Measurements from ENCODE around the gene PTPRK. TPM values are rescaled to one million over a fixed set of nuclear protein-coding genes. Genes with fewer than 3 reads are reported as not detected.
A peak's percentile ranks its signal among the peaks of the same experiment; 100 is the strongest.

The PTPRK gene
- total and polyA plus RNA-seq, 7 donors = 6.0 to 51.3 (median 46.7) TPM

DNA sequence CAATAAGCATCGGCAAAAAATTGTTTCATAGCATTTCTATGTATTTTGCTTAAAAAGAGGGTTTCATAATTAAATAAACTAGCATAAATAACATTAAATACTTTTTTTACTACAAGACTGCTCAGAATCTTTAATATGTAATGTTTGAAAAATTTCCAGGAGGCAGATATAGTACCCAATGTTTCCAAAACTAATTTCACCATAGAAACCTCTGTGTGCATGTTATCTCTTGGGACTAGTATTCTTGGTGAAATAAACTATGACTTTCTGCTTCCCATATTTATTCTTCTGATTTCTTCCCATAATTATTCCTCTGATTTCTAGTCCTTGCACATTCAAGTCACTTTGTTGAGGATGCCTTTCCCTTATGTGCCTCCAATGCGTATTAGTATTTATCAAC lies 94.5 kb downstream of the PTPRK start:
- Histone ChIP-seq H3K36me3 (no peaks in the 10 kb centered on the region), H3K4me1 (peaks cover 0 to 20% (median 11%) of the 10 kb centered on the region in 4 donors), H3K9me3 (no peaks in the 10 kb centered on the region), H3K27me3 (no peaks in the 10 kb centered on the region), H3K27ac (no peak overlapping the region), H3K4me3 (no peak overlapping the region)
- DNase-seq = no peak
- 87 to 94% methylated on average over 2 of the region's 2 CpGs for WGBS, 2 donors
- TF ChIP-seq POLR2A (IDR thresholded peaks at IDR 0.05) (no peak), EP300 (IDR thresholded peaks at IDR 0.05) (no peak), POLR2AphosphoS5 (IDR thresholded peaks at IDR 0.05) (no peak)
- TF ChIP-seq, protein P1, sequence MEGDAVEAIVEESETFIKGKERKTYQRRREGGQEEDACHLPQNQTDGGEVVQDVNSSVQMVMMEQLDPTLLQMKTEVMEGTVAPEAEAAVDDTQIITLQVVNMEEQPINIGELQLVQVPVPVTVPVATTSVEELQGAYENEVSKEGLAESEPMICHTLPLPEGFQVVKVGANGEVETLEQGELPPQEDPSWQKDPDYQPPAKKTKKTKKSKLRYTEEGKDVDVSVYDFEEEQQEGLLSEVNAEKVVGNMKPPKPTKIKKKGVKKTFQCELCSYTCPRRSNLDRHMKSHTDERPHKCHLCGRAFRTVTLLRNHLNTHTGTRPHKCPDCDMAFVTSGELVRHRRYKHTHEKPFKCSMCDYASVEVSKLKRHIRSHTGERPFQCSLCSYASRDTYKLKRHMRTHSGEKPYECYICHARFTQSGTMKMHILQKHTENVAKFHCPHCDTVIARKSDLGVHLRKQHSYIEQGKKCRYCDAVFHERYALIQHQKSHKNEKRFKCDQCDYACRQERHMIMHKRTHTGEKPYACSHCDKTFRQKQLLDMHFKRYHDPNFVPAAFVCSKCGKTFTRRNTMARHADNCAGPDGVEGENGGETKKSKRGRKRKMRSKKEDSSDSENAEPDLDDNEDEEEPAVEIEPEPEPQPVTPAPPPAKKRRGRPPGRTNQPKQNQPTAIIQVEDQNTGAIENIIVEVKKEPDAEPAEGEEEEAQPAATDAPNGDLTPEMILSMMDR (IDR thresholded peaks at IDR 0.05) = no peak
- intact Hi-C loops (cut with DNase I) = no loop called here

DNA sequence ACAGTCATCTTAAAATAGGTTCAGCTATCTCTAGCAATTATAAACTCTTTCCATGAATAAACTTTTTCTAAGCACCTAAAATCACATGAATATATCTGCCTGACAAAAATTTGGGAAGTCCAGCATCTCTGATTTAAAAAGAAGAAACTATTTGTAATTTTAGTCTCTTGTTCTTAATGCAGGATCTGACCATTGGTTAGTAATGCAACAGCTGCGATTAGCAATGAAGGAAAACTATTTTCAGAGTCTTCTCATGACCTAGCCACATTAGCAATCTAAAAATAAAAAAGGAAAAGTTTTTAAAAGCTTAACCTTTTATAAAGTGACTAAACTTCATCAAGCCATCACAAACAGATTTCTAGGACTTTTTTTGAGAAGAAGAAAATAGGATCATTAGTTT lies 97.5 kb downstream of the PTPRK start:
- DNase-seq = no peak
- Histone ChIP-seq H3K9me3 (peaks cover 0 to 3% (median 0%) of the 10 kb centered on the region in 4 donors), H3K4me3 (no peak overlapping the region), H3K27me3 (no peaks in the 10 kb centered on the region), H3K4me1 (peaks cover 0 to 28% (median 14%) of the 10 kb centered on the region in 4 donors), H3K27ac (no peak overlapping the region), H3K36me3 (no peaks in the 10 kb centered on the region)
- intact Hi-C loops (cut with DNase I) = no loop called here
- WGBS, 2 donors = 91 to 94% methylated on average over 1 of the region's 1 CpG
- no peak for TF ChIP-seq POLR2A (IDR thresholded peaks at IDR 0.05)
- TF ChIP-seq, protein P1 (IDR thresholded peaks at IDR 0.05) = no peak
- TF ChIP-seq EP300 (IDR thresholded peaks at IDR 0.05) = no peak
- TF ChIP-seq POLR2AphosphoS5 (IDR thresholded peaks at IDR 0.05) = no peak

DNA sequence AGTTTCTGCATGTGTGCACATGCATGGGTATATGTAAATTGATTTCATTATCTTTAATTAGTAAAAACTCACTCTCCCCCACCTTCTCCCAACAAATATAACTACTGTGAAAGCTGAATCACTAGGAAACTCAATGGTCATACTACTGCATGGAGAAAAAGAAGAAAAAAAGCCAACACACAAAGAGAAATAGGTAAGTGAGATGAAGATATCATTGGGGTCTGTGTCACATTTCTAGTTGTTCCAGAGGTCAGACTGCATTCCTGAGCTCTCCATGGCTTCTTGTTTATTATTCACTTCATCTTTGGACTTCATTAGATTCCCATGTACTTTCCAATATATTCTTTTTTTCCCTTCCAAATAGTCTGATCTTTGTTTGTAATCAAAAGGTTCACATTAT lies 98.2 kb downstream of the PTPRK start:
- no peaks in the 10 kb centered on the region for H3K36me3 ChIP-seq
- no peak for DNase-seq
- no peak overlapping the region for H3K27ac ChIP-seq
- no peak overlapping the region for H3K4me3 ChIP-seq
- TF ChIP-seq POLR2A (IDR thresholded peaks at IDR 0.05) = no peak
- TF ChIP-seq EP300 (IDR thresholded peaks at IDR 0.05) = no peak
- TF ChIP-seq POLR2AphosphoS5 (IDR thresholded peaks at IDR 0.05) = no peak
- TF ChIP-seq, protein P1 (IDR thresholded peaks at IDR 0.05) = no peak
- intact Hi-C loops (cut with DNase I) = no loop called here
- no peaks in the 10 kb centered on the region for H3K27me3 ChIP-seq
- H3K9me3 ChIP-seq = peaks cover 0 to 3% (median 0%) of the 10 kb centered on the region in 4 donors
- peaks cover 0 to 33% (median 17%) of the 10 kb centered on the region in 4 donors for H3K4me1 ChIP-seq

DNA sequence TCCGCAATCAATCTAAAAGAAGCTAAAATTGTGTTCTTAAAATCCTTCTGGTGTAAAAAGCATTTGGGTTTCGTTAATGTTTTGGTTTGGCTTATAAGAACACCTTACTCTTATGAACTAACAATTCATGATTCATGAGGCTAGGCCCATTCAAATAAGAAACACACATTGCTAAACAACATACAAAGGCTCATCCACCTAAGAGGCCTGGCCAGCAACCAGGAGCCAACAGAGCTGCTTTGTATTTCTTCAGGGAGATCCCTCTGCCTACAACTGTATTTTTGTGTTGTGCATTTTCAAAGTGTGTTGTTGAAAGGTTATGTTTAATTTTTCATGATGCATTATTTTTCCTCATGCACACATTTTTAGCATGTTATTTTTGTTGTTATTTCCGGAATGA lies 98.6 kb downstream of the PTPRK start:
- no peak for DNase-seq
- H3K27ac ChIP-seq = no peak overlapping the region
- H3K36me3 ChIP-seq = no peaks in the 10 kb centered on the region
- WGBS, 2 donors = 92 to 96% methylated on average over 3 of the region's 3 CpGs
- H3K27me3 ChIP-seq = no peaks in the 10 kb centered on the region
- intact Hi-C loops (cut with DNase I) = no loop called here
- H3K4me3 ChIP-seq = no peak overlapping the region
- peaks cover 0 to 32% (median 18%) of the 10 kb centered on the region in 4 donors for H3K4me1 ChIP-seq
- TF ChIP-seq POLR2A (IDR thresholded peaks at IDR 0.05) (no peak), EP300 (IDR thresholded peaks at IDR 0.05) (no peak), POLR2AphosphoS5 (IDR thresholded peaks at IDR 0.05) (no peak)
- TF ChIP-seq, protein P1 (IDR thresholded peaks at IDR 0.05) = no peak
- peaks cover 0 to 3% (median 0%) of the 10 kb centered on the region in 4 donors for H3K9me3 ChIP-seq

DNA sequence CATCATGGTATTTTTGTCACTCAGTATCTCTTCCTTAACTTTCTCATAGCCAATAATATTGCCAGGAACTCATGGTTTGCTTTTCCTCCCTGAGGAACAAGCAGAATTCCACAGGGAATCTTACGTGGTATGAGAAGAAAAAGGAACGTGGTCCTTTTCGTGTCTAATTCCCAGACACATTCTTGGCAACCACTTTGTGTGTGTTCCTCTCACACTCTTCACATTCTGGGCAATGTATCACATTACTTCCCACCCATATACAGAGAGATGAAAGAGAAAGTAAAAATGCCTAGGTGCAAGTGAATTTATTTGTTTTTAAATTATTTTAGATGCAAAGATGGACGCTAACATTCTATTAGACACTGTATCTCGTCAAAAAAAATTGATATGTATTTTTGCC lies 102.7 kb downstream of the PTPRK start:
- Histone ChIP-seq H3K4me1 (peaks cover 0 to 37% (median 16%) of the 10 kb centered on the region in 4 donors), H3K9me3 (peaks cover 0 to 3% (median 0%) of the 10 kb centered on the region in 4 donors), H3K27ac (peak overlapping the region in 3 of 4 donors; percentile 25 to 55 (median 52)), H3K4me3 (peak overlapping the region in 2 of 4 donors; percentile 8 to 9), H3K36me3 (no peaks in the 10 kb centered on the region), H3K27me3 (no peaks in the 10 kb centered on the region)
- TF ChIP-seq EP300 (IDR thresholded peaks at IDR 0.05) = no peak
- TF ChIP-seq POLR2AphosphoS5 (IDR thresholded peaks at IDR 0.05) = peak in 1 of 4 donors; percentile 27
- 93 to 95% methylated on average over 5 of the region's 5 CpGs for WGBS, 2 donors
- DNase-seq = no peak
- intact Hi-C loops (cut with DNase I) = no loop called here

All from sigmoid colon (tissue), 7 donors.